GM23338 (cell line): ENCODE measurements around the gene HACE1.

Source experiments
- CREB1 ChIP-seq: fragments of 250-450 bp; sonication (Bioruptor Pico); IDR thresholded peaks from 2 replicates; pipeline ENCODE4 v1.5.0; 2020; ENCODE audit warnings: low read depth, mild to moderate bottlenecking, moderate library complexity
- CTCF ChIP-seq, 2 experiments: fragments of 200-600 bp in 1 of 2; sonication (generic) in 1 of 2; conservative IDR thresholded peaks; 2 replicates each; pipeline versions ENCODE4 v1.5.1 to v1.6.1; 2016 to 2017; ENCODE audit warnings: antibody characterized with exemption in 2 of 2, low read depth in 2 of 2, mild to moderate bottlenecking in 2 of 2, moderate library complexity in 1 of 2
- ETS1 ChIP-seq: IDR thresholded peaks from 2 replicates; pipeline ENCODE4 v1.6.1; 2016; ENCODE audit warnings: antibody characterized with exemption
- EZH2 ChIP-seq: fragments of 200-600 bp; sonication (generic); IDR thresholded peaks from one replicate; pipeline ENCODE4 v1.8.0; 2017; ENCODE audit warnings: antibody characterized with exemption, mild to moderate bottlenecking, low read depth; ENCODE audit not compliant: unreplicated experiment
- EZH2phosphoT487 ChIP-seq: fragments of 200-600 bp; sonication (generic); IDR thresholded peaks from one replicate; pipeline ENCODE4 v1.8.1; 2018; ENCODE audit warnings: antibody characterized with exemption; ENCODE audit not compliant: unreplicated experiment
- JUNB ChIP-seq: IDR thresholded peaks from one replicate; pipeline ENCODE4 v1.6.1; 2016; ENCODE audit warnings: antibody characterized with exemption; ENCODE audit not compliant: unreplicated experiment
- NANOG ChIP-seq: IDR thresholded peaks from 2 replicates; pipeline ENCODE4 v1.6.1; 2016; ENCODE audit warnings: antibody characterized with exemption, borderline replicate concordance
- POLR2AphosphoS5 ChIP-seq: IDR thresholded peaks from 2 replicates; pipeline ENCODE4 v1.6.1; 2016; ENCODE audit warnings: antibody characterized with exemption, low read depth
- REST ChIP-seq: IDR thresholded peaks from one replicate; pipeline ENCODE4 v1.6.1; 2018; ENCODE audit warnings: antibody characterized with exemption; ENCODE audit not compliant: unreplicated experiment
- STAT1 ChIP-seq: IDR thresholded peaks from one replicate; pipeline ENCODE4 v1.6.1; 2016; ENCODE audit warnings: antibody characterized with exemption; ENCODE audit not compliant: unreplicated experiment
- ZNF114 ChIP-seq: fragments of 250-450 bp; sonication (Bioruptor Pico); IDR thresholded peaks from 2 replicates; pipeline ENCODE4 v1.5.0; 2020; ENCODE audit warnings: mild to moderate bottlenecking, moderate library complexity
- ZNF331 ChIP-seq: fragments of 250-450 bp; sonication (Bioruptor Pico); IDR thresholded peaks from 2 replicates; pipeline ENCODE4 v1.5.0; 2020; ENCODE audit warnings: low read depth, mild to moderate bottlenecking, moderate library complexity

- TF ChIP-seq EZH2 (no peak), CTCF (conservative IDR thresholded peaks at IDR 0.05; ENCODE audit: low read depth in 2 of 2) (no peak), EZH2phosphoT487 (no peak), POLR2AphosphoS5 (no peak), ZNF331 (no peak), ZNF114 (CRISPR knock-in tag) (no peak), REST (no peak), CREB1 (CRISPR knock-in tag) (no peak), STAT1 (no peak), JUNB (no peak), NANOG (no peak), ETS1 (no peak)
Observed at GRCh38 chr6:104713982-104714381, 145.7 kb downstream of the HACE1 start.
